Ovary (tissue), 3 donors: ENCODE data around the gene ARFGEF3.
"Not testable (repeated sequence)": the region's sequence is repeated elsewhere in the genome, so short reads cannot be mapped to it uniquely, and the experiment has no call there.

Experiments used
- CTCF ChIP-seq, 3 donors: fragments of 450-650 bp in 2 of 3; fragments of 200-600 bp in 1 of 3; IDR thresholded peaks; one replicate each; pipeline versions ENCODE4 v1.5.1 to v1.8.0; 2016 to 2022; ENCODE audit warnings: antibody characterized with exemption in 3 of 3, mild to moderate bottlenecking in 1 of 3
- EP300 ChIP-seq: sonication (generic); formaldehyde crosslinking; IDR thresholded peaks from one replicate; pipeline ENCODE4 v1.6.1; 2017; ENCODE audit warnings: antibody characterized with exemption
- POLR2A ChIP-seq: fragments of 450-650 bp; IDR thresholded peaks from one replicate; pipeline ENCODE4 v1.6.1; 2017; ENCODE audit warnings: antibody characterized with exemption, mild to moderate bottlenecking, moderate library complexity
- donor health status: DM: no; HTN: no; CAD: no.

GRCh38 chr6:138119229-138119628, 42.5 kb upstream of the ARFGEF3 start:
- not testable (repeated sequence) for TF ChIP-seq EP300; CTCF (IDR thresholded peaks at IDR 0.05); POLR2A
